CD4-positive, alpha-beta T cell treated with Interferon alpha-2 for 1 hour (primary cell): ENCODE measurements around the gene ZNF470.
A peak's percentile ranks its signal among the peaks of the same experiment; 100 is the strongest.

Source experiments
- DNase-seq, 2 donors: peaks; one replicate each; pipeline ENCODE4 v3.0.0-alpha.2; 2020 to 2022

The ZNF470 gene

GRCh38 chr19:56611288-56611687 is 44.0 kb downstream of the ZNF470 start:
- DNase-seq: no peak

DNA sequence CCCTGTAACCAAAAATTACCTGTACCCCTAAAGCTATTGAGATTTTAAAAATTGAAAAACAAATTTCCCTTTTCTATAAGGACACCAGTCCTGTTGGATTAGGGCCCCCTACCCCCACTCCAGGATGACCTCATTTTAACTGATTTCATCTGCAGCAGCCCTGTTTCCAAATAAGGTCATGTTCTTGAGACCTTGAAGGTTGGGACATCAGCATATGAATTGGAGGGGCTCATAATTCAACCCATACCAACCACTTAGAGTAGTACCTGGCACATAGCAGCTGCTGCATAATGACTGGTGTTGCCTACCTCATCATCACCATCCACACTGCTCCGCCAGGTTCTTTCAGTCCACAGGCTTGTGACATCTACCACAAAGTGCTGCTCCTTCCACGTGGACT is 45.5 kb downstream of the ZNF470 start:
- DNase-seq: no peak

DNA sequence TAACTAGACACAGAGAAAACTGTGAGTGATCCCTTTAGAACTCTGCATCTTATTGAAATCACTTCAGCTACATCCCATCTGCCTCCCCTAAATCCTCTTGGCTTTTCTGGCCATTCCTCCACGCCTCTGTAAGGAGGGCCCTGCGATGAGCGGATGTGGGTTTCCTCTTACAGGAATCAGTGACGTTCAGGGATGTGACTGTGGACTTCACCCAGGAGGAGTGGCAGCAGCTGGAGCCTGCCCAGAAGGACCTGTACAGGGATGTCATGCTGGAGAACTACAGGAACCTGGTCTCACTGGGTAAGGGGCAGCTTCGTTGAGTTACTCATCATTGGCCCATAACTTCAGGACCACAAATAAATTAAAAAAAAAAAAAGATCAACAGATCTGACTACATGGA is 46.4 kb downstream of the ZNF470 start:
- DNase-seq: no peak

GRCh38 chr19:56617531-56617930 is 50.3 kb downstream of the ZNF470 start:
- no peak for DNase-seq

- DNase-seq: no peak
Observed at GRCh38 chr19:56619121-56619520, 51.9 kb downstream of the ZNF470 start.

DNA sequence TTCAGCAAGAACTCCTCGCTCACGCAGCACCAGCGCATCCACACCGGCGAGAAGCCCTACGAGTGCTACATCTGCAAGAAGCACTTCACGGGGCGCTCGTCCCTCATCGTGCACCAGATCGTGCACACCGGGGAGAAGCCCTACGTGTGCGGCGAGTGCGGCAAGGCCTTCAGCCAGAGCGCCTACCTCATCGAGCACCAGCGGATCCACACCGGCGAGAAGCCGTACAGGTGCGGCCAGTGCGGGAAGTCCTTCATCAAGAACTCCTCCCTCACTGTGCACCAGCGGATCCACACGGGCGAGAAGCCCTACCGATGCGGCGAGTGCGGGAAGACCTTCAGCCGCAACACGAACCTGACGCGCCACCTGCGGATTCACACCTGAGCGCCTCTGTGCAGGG is 55.1 kb downstream of the ZNF470 start:
- DNase-seq: no peak

- DNase-seq: no peak
Observed at GRCh38 chr19:56623006-56623405, 55.7 kb downstream of the ZNF470 start.

DNA sequence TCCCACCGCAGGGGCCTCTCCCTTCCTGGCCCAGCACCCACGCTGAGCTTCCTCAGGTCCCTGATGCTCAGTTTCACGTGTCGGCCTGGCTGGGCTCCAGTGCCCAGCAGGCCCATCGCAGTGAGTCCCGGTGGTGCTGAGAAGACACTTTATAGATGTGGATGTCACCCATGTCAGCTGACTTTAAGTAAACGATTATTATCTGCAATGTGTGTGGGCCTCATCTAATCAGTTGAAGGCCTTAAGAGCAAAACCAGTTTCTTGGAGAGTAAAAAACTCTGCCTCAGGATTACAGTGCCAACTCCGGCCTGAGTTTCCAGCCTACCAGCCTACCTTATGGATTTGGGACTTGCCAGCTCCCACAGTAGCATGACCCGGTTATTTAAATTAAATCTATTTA is 58.4 kb downstream of the ZNF470 start:
- DNase-seq: no peak

GRCh38 chr19:56633021-56633420 is 65.8 kb downstream of the ZNF470 start:
- no peak for DNase-seq

- DNase-seq: peak in 1 of 2 donors; percentile 14
Observed at GRCh38 chr19:56637976-56638555, 70.8 kb downstream of the ZNF470 start.
